IPS-18c (cell line): ENCODE data around the gene HNF4A.
"Not testable (repeated sequence)": the region's sequence is repeated elsewhere in the genome, so short reads cannot be mapped to it uniquely, and the experiment has no call there.

Experiments used
- H3K4me3 ChIP-seq: 2 replicates; pipeline ENCODE4 v1.7.0; 2013; ENCODE audit warnings: low read depth, mild to moderate bottlenecking, low read length, moderate library complexity; ENCODE audit not compliant: insufficient read depth
- H3K9me3 ChIP-seq: one replicate; pipeline ENCODE4 v1.6.1; 2013; ENCODE audit warnings: mild to moderate bottlenecking, low read length, moderate library complexity; ENCODE audit not compliant: control insufficient read depth, insufficient read depth

Gene HNF4A

DNA sequence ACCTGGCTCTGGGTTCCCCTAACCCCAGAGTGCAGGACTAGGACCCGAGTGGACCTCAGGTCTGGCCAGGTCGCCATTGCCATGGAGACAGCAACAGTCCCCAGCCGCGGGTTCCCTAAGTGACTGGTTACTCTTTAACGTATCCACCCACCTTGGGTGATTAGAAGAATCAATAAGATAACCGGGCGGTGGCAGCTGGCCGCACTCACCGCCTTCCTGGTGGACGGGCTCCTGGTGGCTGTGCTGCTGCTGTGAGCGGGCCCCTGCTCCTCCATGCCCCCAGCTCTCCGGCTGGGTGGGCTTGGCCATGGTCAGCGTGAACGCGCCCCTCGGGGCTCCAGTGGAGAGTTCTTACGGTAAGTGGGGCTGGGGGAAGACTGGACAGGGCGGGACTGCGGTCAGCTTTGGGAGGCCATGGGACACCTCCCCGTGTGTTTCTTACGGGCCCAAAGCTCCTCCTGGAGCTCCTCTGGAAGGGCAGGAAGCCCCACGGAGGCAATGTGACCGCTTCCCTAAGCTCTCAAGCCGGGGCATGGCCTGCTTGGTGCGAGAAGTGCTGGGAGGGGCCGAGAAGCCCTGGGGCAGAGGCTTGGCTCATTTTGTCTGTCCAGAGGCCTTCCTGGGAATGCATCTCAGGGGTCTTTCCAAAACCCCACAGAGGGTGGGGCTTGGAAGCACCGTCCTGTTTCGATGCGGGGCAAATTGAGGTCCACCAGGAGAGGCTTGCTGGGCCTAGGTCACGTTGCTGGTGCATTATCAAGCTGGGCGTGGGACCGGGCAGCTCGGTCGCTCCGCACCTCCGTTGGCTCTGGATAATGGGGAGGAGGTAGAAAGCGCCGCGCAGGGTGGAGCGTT is at the start of gene HNF4A:
Gene HNF4A, plus strand, starts transcription at position 202 of the 855 bp plus-strand sequence. Its CDS starts 106 bp downstream, at position 308.
- no peaks in the 10 kb centered on the region for H3K9me3 ChIP-seq

DNA sequence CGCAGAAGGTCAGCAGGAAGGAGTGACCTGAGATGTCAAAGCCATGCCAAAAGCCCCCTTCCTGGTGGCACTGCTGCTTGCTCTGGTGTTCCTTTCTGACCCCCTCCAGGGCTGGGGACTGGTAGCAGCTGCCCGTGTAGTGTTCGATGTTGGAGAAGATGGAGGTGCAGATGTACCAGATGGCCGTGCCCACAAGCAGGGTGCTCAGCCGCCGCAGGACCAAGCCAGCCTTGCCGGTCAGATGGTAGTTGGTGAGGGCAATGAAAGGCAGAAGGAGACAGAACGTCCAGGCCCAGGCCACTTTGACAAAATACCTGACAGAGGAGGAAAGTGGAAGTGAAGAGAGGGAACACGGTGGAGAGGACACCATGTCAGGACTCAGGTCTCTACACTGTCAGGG is 48.6 kb upstream of the HNF4A start:
- H3K9me3 ChIP-seq: no peaks in the 10 kb centered on the region
- no peak overlapping the region for H3K4me3 ChIP-seq

More for the DNA sequence above, at the start of gene HNF4A:
- H3K4me3 ChIP-seq: no peak within 1 kb of the TSS

DNA sequence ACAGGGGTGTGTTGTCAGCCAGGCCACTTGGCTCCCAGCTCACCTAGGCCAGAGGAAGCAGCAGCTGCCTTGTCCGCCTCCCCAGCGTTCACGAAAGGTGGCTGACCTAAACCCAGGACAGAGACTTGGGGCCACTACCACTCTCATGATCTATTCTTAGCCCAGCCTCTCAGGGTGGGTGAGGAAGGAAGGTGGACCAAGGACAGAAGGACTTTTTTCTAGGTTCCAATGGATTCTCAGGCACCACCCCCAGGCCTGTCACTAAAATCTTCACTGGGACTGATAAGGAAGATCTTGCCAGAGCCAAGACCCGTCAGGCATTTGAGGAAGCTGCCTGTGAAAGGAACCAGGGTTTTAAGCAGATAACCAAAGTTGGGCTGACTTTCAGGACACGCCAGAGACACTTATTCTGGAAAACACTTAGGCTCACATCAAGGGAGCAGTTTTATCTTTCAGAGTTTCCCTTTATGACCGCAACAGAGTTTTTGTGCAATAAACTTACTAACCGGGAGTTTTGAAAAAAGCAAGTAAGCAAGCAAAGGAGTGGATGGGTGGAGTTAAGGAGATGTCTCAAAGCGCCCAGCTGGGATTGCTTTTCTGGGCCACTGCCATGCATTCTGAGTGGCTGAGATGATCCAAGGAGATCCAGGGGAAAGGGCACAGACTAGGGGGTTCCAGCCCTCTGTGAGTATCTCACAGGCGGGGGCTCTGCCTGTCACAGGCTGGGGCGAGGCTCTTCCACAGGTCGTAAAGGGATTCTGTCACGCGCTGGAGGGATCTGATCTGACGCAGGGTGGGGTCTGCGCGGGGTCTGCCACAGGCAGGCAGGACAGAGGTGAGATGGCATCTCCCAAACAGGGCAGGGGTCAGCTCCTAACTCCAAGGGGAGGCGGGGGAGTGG is 45.5 kb upstream of the HNF4A start:
- Histone ChIP-seq H3K9me3 (no peaks in the 10 kb centered on the region), H3K4me3 (peak overlapping the region; percentile 93)

GRCh38 chr20:44310664-44311639 is 44.5 kb upstream of the HNF4A start, which contains the start of gene FITM2:
FITM2 (minus strand) TSS chr20:44311202; CDS start chr20:44311148, 54 bp downstream.
- no peaks in the 10 kb centered on the region for H3K9me3 ChIP-seq

GRCh38 chr20:44314870-44315269 is 40.6 kb upstream of the HNF4A start:
- no peaks in the 10 kb centered on the region for H3K9me3 ChIP-seq
- H3K4me3 ChIP-seq: no peak overlapping the region

More at GRCh38 chr20:44310664-44311639, 44.5 kb upstream of the HNF4A start, which contains the start of gene FITM2:
- peak within 1 kb of the TSS; percentile 93 for H3K4me3 ChIP-seq

GRCh38 chr20:44319839-44320422 is 35.6 kb upstream of the HNF4A start:
- H3K9me3 ChIP-seq: no peaks in the 10 kb centered on the region
- no peak overlapping the region for H3K4me3 ChIP-seq

- no peak overlapping the region for H3K4me3 ChIP-seq
- H3K9me3 ChIP-seq: no peaks in the 10 kb centered on the region
Measured at GRCh38 chr20:44324343-44324742, 31.2 kb upstream of the HNF4A start.

DNA sequence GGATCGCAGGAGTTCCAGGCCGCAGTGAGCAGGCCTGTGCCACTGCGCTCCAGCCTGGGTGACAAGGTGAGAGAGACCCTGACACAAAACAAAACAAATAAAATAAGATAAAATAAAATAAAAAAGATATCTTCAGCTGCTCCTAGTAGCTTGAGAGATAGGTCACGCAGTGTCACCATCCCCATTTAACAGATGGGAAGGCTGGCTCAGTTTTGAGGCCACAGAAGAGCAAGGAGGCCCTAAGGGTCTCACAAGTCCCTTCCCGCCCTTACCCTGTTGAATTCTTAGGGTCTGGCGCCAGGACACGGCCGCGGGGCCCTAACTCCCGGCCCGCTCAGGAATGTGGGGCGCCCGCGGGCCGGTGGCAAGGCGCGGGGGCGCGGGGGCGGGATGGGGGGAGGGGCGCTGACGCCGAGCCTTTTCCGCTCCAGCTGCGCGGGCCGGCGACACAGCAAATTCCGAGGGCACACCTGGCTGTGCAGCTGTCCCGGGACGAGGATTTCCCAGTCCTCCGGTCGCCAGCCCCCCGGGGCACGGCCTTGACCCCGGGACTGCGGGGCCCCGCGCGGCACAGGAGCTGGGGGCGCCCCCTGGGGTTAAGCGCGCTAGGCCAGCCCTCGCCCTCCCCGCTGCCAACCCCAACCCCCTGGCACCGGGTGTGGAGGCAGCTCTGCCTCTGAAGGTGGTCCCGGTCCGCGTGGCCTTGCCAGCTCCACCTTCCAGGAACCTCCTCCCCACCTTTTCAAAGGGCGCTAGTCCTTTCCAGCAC is 28.9 kb upstream of the HNF4A start:
- Histone ChIP-seq H3K4me3 (peak overlapping the region; percentile 28; the same call in 1 of the 2 replicates), H3K9me3 (peaks cover 2% of the 10 kb centered on the region)

- not testable (repeated sequence) for H3K9me3 ChIP-seq, H3K4me3 ChIP-seq
Measured at GRCh38 chr20:44327748-44328147, 27.8 kb upstream of the HNF4A start.

GRCh38 chr20:44328428-44328827 is 27.1 kb upstream of the HNF4A start:
- H3K9me3 ChIP-seq: peaks cover 2% of the 10 kb centered on the region
- no peak overlapping the region for H3K4me3 ChIP-seq

- Histone ChIP-seq H3K9me3 (peaks cover 2% of the 10 kb centered on the region), H3K4me3 (no peak overlapping the region)
Measured at GRCh38 chr20:44331201-44331600, 24.3 kb upstream of the HNF4A start.

DNA sequence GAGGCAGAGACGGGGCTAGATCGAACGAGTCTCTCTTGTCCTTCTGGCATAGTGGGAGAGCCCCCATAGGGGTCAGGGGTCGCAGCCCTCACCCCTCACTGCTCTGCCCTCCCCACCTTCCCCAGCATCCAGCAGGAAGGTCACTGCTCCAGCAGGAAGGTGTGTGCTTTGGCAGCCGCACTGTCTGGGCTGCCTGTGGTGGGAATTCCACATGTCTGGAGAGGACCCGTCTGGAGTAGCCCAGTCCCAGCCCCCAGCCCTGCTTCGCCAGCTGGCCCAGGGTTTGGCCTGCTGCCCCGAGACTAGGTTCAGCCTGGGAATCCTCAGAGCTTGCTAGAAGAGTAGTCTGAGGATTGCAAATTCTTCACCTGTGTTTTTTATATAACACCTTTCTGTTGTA is 21.2 kb upstream of the HNF4A start:
- Histone ChIP-seq H3K9me3 (peaks cover 2% of the 10 kb centered on the region), H3K4me3 (no peak overlapping the region)

- Histone ChIP-seq H3K4me3 (no peak overlapping the region), H3K9me3 (no peaks in the 10 kb centered on the region)
Measured at GRCh38 chr20:44334709-44335108, 20.8 kb upstream of the HNF4A start.

DNA sequence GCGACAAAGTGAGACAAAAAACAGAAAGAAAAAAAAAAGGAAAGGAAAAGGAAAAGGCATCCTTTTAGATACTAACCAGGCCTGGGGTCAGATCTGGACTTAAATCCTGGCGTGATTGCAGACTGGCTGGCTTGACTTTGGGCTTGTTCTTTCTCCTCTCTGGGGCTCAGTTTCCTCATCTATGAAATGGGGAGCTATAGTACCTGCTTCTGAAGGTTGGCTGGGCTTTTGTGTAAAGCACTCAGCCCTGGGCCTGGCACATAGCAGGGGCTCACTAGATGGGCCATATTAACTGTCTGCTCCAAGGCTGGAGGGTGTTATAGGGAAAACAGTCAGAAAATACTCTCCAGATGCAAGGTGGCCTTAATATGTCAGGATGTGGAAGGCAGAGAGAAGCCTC is 19.8 kb upstream of the HNF4A start:
- no peak overlapping the region for H3K4me3 ChIP-seq
- no peaks in the 10 kb centered on the region for H3K9me3 ChIP-seq

DNA sequence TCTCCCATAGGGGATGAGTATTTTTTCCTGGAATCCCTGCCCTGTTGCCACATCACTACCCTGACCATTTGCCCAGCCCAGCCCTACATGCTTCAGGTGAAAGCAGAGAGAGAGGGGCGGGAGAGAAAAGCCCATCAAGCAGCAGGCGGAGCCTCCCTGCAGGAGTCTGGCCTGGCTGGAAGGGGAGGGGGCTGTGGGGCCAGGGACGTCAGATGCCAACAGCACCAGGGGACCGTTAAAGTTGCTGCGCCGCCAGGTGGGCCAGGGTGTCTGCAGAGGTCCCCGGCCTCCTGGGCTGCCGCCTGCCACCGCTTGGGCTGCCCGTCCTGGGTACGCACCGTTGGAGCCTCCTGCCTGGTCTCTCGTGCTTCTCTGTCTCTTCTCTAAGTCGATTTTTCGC is 19.4 kb upstream of the HNF4A start:
- Histone ChIP-seq H3K9me3 (no peaks in the 10 kb centered on the region), H3K4me3 (no peak overlapping the region)
